HG02588 (cell line): ENCODE measurements around the gene SLAMF8.

Source experiments
- ATAC-seq: cut with Tn5 transposase; IDR thresholded peaks from one replicate; pipeline ENCODE4 v1.9.1; 2021; ENCODE audit warnings: mild to moderate bottlenecking, moderate library complexity; ENCODE audit not compliant: unreplicated experiment

Gene SLAMF8

DNA sequence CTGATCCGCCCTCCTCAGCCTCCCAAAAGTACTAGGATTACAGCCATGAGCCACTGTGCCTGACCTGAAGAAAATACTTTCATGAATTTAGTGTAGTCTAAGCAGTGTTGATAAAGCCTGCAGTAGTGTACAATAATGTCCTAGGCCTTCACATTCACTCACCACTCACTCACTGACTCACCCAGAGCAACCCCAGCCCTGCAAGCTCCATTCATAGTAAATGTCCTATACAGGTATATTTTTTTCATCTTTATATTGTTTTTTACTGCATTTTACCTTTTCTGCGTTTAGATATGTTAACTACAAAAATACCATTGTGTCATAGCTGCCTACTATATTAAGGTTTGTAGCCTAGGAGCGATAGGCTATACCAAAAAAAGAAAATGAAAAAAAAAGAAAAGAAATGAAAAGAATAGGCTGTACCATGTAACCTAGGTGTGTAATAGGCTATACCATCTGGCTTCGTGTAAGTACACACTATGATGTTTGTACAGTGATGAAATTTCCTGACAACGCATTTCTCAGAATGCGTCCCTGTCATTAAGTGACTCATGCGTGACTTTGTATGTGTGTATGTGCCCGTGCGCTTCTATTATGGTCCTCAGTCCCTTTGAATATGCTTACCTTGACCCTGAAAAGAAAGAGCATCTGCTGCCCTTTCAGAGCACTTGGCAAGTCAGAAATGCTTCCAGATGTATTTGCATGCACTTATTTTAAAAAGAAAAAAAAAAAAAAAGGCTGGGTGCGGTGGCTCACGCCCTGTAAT lies 9.2 kb upstream of the SLAMF8 start:
- no peak for ATAC-seq

- ATAC-seq = no peak
Observed at GRCh38 chr1:159821171-159821867, 5.4 kb upstream of the SLAMF8 start.

DNA sequence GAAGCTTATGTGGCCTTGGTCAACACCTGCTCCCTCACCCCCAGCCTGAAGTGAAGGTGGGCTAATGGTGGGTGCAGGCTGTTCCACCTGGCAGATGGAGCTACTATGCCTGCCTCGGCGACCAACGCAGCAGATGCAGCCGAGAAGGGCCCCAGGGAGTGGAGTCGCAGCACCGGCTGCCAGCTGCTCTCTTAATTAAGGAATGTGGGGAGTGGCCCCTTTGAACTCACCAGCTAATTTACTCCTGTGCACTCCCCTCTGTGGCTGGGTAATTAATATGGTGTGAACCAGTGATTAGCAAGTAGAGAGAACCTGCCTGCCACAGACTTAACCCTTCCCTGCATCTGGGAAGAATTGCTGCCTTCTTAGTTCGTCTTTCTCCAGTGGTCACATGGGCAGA lies 3.3 kb upstream of the SLAMF8 start:
- ATAC-seq = no peak

DNA sequence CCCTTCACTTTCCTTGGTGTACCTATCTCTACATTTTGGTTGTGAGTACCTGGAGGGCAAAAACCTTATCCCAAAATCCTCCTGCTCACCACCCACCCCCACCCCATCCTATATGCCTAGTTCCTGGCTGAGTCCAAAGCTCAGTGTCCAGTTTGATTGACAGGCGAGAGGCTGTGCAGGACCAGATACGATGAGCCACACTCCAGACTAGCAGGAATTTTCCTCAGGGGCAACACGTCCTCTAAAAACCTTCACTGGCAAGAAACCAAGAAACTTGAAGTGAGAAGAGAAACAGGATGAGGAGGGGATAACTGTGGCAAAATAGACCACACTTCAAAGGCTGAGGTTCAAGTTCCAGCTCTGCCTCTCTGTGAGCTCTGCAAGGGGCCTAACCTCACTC lies 1.1 kb upstream of the SLAMF8 start:
- ATAC-seq = no peak

- ATAC-seq = no peak
Observed at GRCh38 chr1:159827102-159827490, 423 bp downstream of the SLAMF8 start.

GRCh38 chr1:159827549-159827948 lies 876 bp downstream of the SLAMF8 start:
- no peak for ATAC-seq

DNA sequence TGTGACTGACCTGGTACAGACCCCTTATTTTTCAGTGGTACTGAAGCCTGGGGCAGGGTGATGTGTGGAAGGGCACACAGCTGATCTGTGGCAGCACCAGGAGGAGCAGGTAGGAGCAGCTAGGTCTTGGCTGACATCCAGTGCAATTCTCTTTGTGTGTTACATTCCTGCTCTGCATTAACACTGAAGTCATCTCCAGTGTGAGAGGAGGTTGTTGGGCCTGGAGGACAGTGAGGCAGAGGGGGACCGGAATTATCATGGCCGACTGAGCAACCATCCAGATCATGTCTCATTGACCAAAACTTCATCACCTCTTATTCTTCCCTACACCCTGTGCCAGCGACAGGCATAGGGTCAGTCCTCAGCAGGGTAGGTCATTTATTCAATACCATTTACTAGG lies 1.5 kb downstream of the SLAMF8 start:
- ATAC-seq = no peak

DNA sequence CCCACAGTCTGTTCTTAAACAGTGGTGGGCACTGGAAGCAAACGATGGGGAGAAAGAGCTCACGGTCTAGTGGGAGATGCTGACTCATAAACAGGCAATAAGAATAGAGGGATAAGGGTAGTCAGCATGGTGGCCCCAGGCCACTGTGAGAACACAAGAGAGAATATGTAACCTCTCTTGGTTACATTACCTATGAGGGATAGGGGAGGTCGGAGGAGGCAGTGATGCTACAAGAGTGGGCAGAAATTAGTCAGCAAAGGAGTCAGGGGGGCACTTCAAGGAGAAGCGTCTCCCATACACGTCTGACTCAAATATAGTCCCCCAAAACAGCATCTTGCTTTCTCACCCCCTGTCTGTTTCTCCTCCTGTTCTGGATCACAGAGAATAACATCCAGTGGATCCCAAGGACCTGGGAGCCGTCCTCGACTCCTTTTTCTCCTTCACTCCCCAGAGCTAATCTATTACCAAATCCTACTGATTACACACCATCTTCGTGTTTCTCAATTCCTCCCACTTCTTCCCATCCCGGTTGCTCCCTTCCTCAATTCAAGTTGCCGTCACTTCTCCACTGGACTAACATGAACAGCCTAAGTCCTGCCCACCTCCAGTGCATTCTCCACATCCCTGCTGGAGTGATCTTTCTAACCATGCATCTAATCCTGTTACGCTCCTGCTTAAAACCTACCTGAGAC lies 2.1 kb downstream of the SLAMF8 start:
- ATAC-seq = no peak

DNA sequence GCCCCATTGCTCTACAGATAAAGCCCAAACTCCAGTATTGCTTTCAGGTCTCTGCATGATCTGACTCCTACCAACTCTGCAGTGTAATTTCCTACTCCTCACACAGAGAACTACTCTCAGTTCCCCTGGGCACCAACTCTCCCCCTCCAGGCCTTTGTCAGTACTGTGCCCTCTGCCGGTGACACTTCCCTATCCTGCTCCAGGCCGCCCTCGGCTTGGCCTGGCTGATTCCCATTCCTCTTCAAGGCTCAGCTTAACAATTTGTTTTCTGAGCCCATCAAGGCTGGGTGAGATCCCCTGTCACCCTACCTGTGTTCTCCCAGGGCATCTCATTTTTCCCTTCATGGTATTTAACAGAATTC lies 2.6 kb downstream of the SLAMF8 start:
- no peak for ATAC-seq

GRCh38 chr1:159829822-159830465 lies 3.3 kb downstream of the SLAMF8 start:
- ATAC-seq = no peak

DNA sequence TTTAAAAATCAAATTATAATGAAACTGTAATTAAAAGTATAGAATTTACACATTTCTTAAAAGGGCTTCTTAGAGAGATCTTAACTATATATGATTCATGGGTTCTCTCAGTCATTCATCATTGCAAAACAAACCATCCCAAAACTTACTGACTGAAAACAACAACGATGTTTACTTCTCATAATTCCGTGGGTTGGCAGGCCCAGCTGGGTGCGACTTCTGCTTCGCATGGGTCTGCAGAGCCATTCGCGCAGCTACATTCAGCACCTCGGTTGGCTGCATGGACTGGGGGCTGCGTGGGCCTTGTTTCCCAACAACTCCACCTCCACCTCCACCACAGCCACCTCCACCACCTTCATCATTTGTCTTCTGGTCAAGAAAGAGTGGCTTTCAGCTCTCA lies 4.0 kb downstream of the SLAMF8 start:
- no peak for ATAC-seq

GRCh38 chr1:159831412-159832141 lies 4.9 kb downstream of the SLAMF8 start:
- no peak for ATAC-seq

DNA sequence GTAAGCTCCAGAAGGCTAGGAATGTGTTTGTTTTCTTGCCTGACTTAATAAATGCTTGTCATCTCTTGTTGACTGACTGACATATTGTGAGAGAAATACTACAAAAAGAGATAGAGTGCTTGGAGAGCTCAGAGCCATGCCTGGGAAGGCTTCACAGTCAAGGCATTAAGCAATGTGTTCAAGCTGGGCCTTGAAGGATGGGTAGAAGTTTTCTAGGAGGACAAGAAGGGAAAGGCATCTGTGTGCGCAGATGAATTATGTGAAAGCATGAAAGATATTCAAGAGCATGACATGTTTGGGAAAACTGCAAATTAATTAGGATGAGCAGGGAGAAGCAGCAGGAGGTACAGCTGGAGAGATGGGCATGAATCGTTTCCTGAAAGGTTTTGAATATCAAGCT lies 5.6 kb downstream of the SLAMF8 start:
- no peak for ATAC-seq

- ATAC-seq = no peak
Observed at GRCh38 chr1:159835356-159835755, 8.7 kb downstream of the SLAMF8 start.

DNA sequence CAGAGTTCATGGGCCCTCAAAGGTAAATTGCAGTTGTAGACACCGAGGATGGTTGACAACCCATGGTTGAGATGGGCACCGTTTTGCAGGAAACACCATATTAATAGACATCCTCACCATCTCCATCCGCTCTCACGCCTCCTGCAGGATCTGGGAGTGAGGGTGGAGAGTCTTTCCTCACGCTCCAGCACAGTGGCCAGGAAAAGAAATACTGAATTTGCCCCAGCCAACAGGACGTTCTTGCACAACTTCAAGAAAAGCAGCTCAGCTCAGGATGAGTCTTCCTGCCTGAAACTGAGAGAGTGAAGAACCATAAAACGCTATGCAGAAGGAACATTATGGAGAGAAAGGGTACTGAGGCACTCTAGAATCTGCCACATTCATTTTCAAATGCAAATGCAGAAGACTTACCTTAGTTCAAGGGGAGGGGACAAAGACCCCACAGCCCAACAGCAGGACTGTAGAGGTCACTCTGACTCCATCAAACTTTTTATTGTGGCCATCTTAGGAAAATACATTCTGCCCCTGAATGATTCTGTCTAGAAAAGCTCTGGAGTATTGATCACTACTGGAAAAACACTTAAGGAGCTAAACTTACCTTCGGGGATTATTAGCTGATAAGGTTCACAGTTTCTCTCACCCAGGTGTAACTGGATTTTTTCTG lies 9.3 kb downstream of the SLAMF8 start:
- no peak for ATAC-seq

DNA sequence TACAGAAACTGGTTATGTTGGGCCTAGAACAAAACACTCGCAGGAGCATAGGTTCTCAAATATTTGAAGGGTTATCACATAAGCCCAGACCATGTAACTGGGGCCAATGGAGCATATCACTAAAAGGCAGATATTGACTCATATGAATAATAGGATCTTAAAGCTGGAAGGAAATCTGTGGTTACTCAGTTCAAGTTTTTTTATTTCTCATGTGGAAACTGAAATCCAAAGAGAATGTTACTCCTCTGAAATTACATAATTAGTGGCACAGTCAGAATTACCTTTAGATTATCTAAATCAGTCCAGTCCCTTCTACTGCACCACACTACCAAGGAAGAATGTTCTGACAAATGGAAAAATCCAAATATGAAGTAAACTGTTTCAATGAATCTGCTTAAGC lies 12.0 kb downstream of the SLAMF8 start:
- peak; percentile 54 for ATAC-seq

DNA sequence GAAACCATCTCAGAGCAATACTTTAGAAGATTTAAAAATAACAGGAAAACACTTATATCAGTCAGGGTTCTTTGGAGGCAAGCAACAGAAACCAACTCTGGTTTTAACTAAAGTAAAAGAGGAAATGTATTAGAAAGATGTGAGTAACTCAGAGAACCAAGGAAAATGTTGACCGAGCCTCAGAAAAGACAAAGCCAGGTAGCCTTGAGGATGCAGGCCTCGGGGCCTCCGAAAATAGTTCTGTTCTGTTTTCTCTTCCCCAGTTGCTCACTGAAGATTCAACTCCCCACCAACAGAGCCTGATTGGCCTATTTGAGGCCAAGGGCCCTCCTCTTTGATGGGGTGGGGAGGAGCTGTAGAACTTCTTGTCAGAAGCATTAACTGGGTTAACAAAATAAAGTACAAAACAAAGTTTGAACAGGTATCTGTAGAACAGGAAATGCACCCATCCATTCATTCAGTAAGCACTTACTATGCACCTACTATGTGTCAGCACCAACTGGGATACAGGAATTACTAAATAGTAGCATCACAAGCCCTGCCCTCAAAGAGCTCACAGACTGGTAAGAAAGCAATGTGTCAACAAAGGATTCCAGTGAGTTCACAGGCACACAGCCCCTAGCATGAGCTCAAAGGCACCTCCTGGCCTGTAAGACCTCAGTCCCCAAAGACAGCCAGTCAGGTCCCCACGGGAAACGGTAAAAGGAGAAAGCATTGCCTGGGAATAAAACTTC lies 12.6 kb downstream of the SLAMF8 start:
- peak; percentile 69 for ATAC-seq

DNA sequence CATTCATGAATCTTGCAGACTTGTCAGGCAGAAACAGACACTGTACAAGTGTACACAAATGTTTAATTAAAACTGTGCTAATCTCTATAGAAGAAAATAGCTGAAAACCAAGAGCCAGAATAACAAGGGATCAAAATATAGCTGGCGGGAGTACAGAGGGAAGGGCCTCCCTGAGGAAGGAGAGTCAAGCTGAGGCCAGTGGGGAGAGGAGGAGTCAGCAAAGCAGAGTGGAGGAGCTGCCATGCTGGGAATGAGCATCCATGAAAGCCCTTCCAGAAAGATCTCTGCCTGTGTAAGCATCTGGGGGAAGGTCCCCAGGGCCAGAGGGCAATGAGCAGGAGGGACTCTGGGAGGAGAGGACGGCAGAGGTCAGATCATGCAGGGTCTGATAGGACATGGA lies 15.1 kb downstream of the SLAMF8 start:
- ATAC-seq = no peak

DNA sequence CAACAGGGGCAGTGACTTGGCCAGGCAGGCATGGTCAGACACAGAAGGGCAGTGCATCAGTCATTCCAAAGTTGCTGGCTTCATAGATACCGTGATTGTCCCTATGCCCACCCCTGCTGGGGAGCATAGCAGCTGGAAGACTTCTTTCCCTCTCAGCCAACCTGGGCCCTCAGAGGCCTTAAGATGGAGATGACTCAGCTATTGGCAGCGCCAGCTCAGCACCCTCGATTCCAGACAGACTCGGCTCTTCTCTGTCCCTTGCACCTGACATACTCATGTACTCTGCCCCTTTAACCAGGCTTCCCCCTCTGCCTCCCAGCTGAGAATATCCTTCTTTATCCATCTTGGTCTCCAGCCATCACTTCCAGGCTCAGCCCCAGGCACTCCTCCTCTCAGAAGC lies 16.8 kb downstream of the SLAMF8 start:
- ATAC-seq = no peak
